A172 (cell line): Measurements from ENCODE around the gene CLEC16A. TPM values are rescaled to one million over a fixed set of nuclear protein-coding genes. Genes with fewer than 3 reads are reported as not detected.

ENCODE experiments used
- DNase-seq: peaks from one replicate; pipeline ENCODE4 v3.0.0-alpha.2; 2015; ENCODE audit warnings: low spot score
- total RNA-seq: library from RNA; depleted of rRNA; stranded (reverse); fragments of >200 nt; shearing (Covaris generic); gene quantifications from 2 replicates; pipeline ENCODE4 v1.2.3, GENCODE V29; 2014

Gene CLEC16A
- total RNA-seq, 1 experiment from 2014 or later, result 17.3 TPM

- no peak for DNase-seq
Measured at GRCh38 chr16:11175787-11176341, 231.5 kb downstream of the CLEC16A start.

GRCh38 chr16:11177578-11178160 is 233.3 kb downstream of the CLEC16A start:
- DNase-seq, result no peak

- no peak for DNase-seq
Measured at GRCh38 chr16:11178424-11178823, 234.1 kb downstream of the CLEC16A start.

- DNase-seq, result no peak
Measured at GRCh38 chr16:11179574-11179973, 235.2 kb downstream of the CLEC16A start.

- DNase-seq, result no peak
Measured at GRCh38 chr16:11180489-11180888, 236.1 kb downstream of the CLEC16A start.

- no peak for DNase-seq
Measured at GRCh38 chr16:11181242-11181898, 237.0 kb downstream of the CLEC16A start.

GRCh38 chr16:11181899-11182279 is 237.5 kb downstream of the CLEC16A start:
- DNase-seq, result peak; percentile 40

- DNase-seq, result no peak
Measured at GRCh38 chr16:11182411-11182810, 238.0 kb downstream of the CLEC16A start.

GRCh38 chr16:11183035-11183812 is 238.9 kb downstream of the CLEC16A start:
- DNase-seq, result no peak

- no peak for DNase-seq
Measured at GRCh38 chr16:11183951-11184350, 239.6 kb downstream of the CLEC16A start.

GRCh38 chr16:11187522-11188023 is 243.2 kb downstream of the CLEC16A start:
- no peak for DNase-seq

GRCh38 chr16:11188801-11189740 is 244.7 kb downstream of the CLEC16A start:
- no peak for DNase-seq

- DNase-seq, result no peak
Measured at GRCh38 chr16:11190588-11191560, 246.5 kb downstream of the CLEC16A start.

- no peak for DNase-seq
Measured at GRCh38 chr16:11191665-11192064, 247.3 kb downstream of the CLEC16A start.

GRCh38 chr16:11193494-11193893 is 249.1 kb downstream of the CLEC16A start:
- DNase-seq, result no peak

GRCh38 chr16:11194913-11195312 is 250.5 kb downstream of the CLEC16A start:
- DNase-seq, result no peak

- DNase-seq, result no peak
Measured at GRCh38 chr16:11196286-11196828, 252.0 kb downstream of the CLEC16A start.

- no peak for DNase-seq
Measured at GRCh38 chr16:11198375-11198774, 254.0 kb downstream of the CLEC16A start.

GRCh38 chr16:11198828-11199227 is 254.5 kb downstream of the CLEC16A start:
- DNase-seq, result peak; percentile 66

- no peak for DNase-seq
Measured at GRCh38 chr16:11200592-11200991, 256.2 kb downstream of the CLEC16A start.
